K562 (cell line): Measurements from ENCODE around the gene ZNF672. TPM values are rescaled to one million over a fixed set of nuclear protein-coding genes. Genes with fewer than 3 reads are reported as not detected.

Source experiments
- CBFB ChIP-seq: sonication (generic); formaldehyde crosslinking; IDR thresholded peaks from 2 replicates; pipeline ENCODE4 v1.4.0; 2020; ENCODE audit warnings: mild to moderate bottlenecking, missing genetic modification reagents
- GABPB1 ChIP-seq: sonication (generic); formaldehyde crosslinking; IDR thresholded peaks from 2 replicates; pipeline ENCODE4 v1.8.0; 2022; ENCODE audit warnings: mild to moderate bottlenecking, missing genetic modification reagents
- GTF2F1 ChIP-seq: IDR thresholded peaks from 2 replicates; pipeline ENCODE4 v1.6.1; 2011; ENCODE audit warnings: low read depth, low read length, improper control_type of control experiment
- LARP7 ChIP-seq: fragments of 450-650 bp; IDR thresholded peaks from 2 replicates; pipeline ENCODE4 v1.6.1; 2016
- MEF2A ChIP-seq: IDR thresholded peaks from 2 replicates; pipeline ENCODE4 v1.6.1; 2011; ENCODE audit warnings: low read depth, mild to moderate bottlenecking, low read length, moderate library complexity; ENCODE audit not compliant: control insufficient read depth
- PRPF4 ChIP-seq: fragments of 200-400 bp; formaldehyde crosslinking; IDR thresholded peaks from one replicate; pipeline ENCODE4 v1.6.1; 2017; ENCODE audit warnings: low read length, low read depth, mild to moderate bottlenecking; ENCODE audit not compliant: insufficient read depth, poor library complexity, severe bottlenecking
- RB1 ChIP-seq: fragments of 450-650 bp; IDR thresholded peaks from 2 replicates; pipeline ENCODE4 v1.6.1; 2017; ENCODE audit warnings: low read depth, mild to moderate bottlenecking
- RBM14 ChIP-seq: fragments of 200-400 bp; formaldehyde crosslinking; IDR thresholded peaks from 2 replicates; pipeline ENCODE4 v1.6.1; 2018; ENCODE audit warnings: low read depth, mild to moderate bottlenecking, low read length, moderate library complexity, borderline replicate concordance; ENCODE audit not compliant: insufficient read depth
- SIN3B ChIP-seq: fragments of 450-650 bp; IDR thresholded peaks from 2 replicates; pipeline ENCODE4 v1.6.1; 2017; ENCODE audit warnings: low read depth, mild to moderate bottlenecking, moderate library complexity
- ZNF76 ChIP-seq: fragments of 250-450 bp; sonication (Bioruptor Pico); IDR thresholded peaks from 2 replicates; pipeline ENCODE4 v1.4.0; 2020; ENCODE audit warnings: mild to moderate bottlenecking, moderate library complexity, borderline replicate concordance
- polyA plus RNA-seq, 8 experiments: library from polyadenylated mRNA; depleted of rRNA in 4 of 8; stranded (reverse) in 5 of 8; unstranded in 3 of 8; fragments of >200 nt; fragmentation: Nextera tagmentation in 2 of 8; fragmentation: Illumina TruSeq in 1 of 8; extraction: Ambion mirVana in 2 of 8; extraction: Trizol in 1 of 8; gene quantifications; 2 replicates each; pipeline versions ENCODE4 v1.2.1 to v1.2.3, GENCODE V29; 2011 to 2014; ENCODE audit warnings: inconsistent platforms in 1 of 8, missing spikeins in 1 of 8
- total RNA-seq, 7 experiments: library from RNA; depleted of rRNA in 6 of 7; stranded (reverse); fragments of >200 nt in 6 of 7; fragmentation: Illumina TruSeq in 2 of 7; extraction: Trizol in 2 of 7; gene quantifications; 2 replicates each; pipeline versions ENCODE4 v1.2.1 to v1.2.3, GENCODE V29; 2011 to 2021; ENCODE audit warnings: low replicate concordance in 1 of 7
- TF ChIP-seq, protein P1 (sequence below), 2 experiments: IDR thresholded peaks; 2 replicates each; pipeline ENCODE4 v1.6.1; 2012; ENCODE audit warnings: improper control_type of control experiment in 2 of 2, low read depth in 2 of 2, low read length in 2 of 2, borderline replicate concordance in 1 of 2
- TF ChIP-seq, protein P2 (sequence below): IDR thresholded peaks from 3 replicates; pipeline ENCODE4 v1.6.1; 2011; ENCODE audit warnings: borderline replicate concordance, mild to moderate bottlenecking; ENCODE audit not compliant: insufficient read length, insufficient read depth
- TF ChIP-seq, protein P3 (sequence below): sonication (generic); formaldehyde crosslinking; IDR thresholded peaks from 2 replicates; pipeline ENCODE4 v1.8.0; 2022; ENCODE audit warnings: mild to moderate bottlenecking, missing genetic modification reagents
- TF ChIP-seq, protein P4 (sequence below): sonication (generic); IDR thresholded peaks from 2 replicates; pipeline ENCODE4 v1.6.1; 2016
- TF ChIP-seq, protein P5 (sequence below): fragments of 450-650 bp; conservative IDR thresholded peaks from 2 replicates; pipeline ENCODE4 v1.6.1; 2016; ENCODE audit warnings: missing genetic modification characterization, low read depth, mild to moderate bottlenecking, missing compliant biosample characterization, moderate library complexity

The ZNF672 gene
- total and polyA plus RNA-seq, 9 of the 15 experiments (the other 6 are each of a cell fraction or from before 2014, with no cell fraction given) = 1.9 to 57.9 (median 24.1) TPM

DNA sequence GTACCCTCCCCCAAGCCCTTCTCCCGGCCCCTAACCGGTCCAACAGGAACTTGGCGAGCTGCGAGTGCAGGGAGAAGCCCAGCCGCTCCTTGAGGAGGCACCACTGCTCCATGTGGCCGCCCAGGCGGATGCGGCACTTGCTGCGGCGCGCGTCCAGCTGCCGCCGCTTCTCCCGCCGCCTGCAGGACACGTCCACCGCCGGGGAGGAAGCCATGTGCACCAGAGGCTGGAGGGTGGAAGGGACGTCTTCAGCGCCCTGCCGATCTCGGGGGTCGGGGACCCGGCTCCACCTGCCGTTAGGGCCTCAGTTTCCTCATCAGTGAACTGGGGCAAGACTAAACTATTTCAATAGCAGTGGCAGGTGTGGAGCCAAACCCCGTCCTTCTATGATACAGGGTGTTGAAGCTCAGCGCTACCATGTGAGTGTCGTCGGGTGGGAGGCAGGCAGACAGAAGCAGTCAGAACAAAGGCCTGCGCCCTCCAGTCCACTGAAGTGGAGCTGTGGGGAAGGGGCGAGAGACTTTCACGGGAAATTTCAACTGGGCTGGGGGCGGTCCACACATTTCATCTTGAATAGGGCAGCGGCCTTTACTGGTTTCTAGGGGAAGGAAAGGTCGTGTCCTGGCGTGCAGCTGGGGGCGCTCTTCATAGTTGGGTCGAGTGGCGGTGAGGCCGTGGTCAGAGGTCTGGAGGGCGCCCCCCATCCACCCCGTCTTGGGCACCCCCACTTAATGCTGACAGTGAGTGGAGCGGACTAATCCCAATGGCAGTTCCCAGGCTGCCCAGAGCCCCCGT, 20.3 kb downstream of the ZNF672 start (continued):
- TF ChIP-seq, protein P1, sequence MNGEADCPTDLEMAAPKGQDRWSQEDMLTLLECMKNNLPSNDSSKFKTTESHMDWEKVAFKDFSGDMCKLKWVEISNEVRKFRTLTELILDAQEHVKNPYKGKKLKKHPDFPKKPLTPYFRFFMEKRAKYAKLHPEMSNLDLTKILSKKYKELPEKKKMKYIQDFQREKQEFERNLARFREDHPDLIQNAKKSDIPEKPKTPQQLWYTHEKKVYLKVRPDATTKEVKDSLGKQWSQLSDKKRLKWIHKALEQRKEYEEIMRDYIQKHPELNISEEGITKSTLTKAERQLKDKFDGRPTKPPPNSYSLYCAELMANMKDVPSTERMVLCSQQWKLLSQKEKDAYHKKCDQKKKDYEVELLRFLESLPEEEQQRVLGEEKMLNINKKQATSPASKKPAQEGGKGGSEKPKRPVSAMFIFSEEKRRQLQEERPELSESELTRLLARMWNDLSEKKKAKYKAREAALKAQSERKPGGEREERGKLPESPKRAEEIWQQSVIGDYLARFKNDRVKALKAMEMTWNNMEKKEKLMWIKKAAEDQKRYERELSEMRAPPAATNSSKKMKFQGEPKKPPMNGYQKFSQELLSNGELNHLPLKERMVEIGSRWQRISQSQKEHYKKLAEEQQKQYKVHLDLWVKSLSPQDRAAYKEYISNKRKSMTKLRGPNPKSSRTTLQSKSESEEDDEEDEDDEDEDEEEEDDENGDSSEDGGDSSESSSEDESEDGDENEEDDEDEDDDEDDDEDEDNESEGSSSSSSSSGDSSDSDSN (IDR thresholded peaks at IDR 0.05; ENCODE audit: borderline replicate concordance in 1 of 2, low read depth in 2 of 2, low read length in 2 of 2) = peak; percentile 83 to 89; a peak in 3 of 4 replicates
- TF ChIP-seq, protein P2, sequence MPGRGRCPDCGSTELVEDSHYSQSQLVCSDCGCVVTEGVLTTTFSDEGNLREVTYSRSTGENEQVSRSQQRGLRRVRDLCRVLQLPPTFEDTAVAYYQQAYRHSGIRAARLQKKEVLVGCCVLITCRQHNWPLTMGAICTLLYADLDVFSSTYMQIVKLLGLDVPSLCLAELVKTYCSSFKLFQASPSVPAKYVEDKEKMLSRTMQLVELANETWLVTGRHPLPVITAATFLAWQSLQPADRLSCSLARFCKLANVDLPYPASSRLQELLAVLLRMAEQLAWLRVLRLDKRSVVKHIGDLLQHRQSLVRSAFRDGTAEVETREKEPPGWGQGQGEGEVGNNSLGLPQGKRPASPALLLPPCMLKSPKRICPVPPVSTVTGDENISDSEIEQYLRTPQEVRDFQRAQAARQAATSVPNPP = no peak
- TF ChIP-seq PRPF4 (no peak), CBFB (CRISPR knock-in tag) (0 out of 2 replicates have a peak, but pooled peaks have one; percentile 26), GTF2F1 (0 out of 2 replicates have a peak, but pooled peaks have one; percentile 9), GABPB1 (CRISPR knock-in tag) (peak; percentile 69), ZNF76 (no peak), RB1 (peak; percentile 68; the same call in 1 of the 2 replicates), RBM14 (no peak), LARP7 (no peak), SIN3B (no peak), MEF2A (no peak)
- TF ChIP-seq, protein P3, sequence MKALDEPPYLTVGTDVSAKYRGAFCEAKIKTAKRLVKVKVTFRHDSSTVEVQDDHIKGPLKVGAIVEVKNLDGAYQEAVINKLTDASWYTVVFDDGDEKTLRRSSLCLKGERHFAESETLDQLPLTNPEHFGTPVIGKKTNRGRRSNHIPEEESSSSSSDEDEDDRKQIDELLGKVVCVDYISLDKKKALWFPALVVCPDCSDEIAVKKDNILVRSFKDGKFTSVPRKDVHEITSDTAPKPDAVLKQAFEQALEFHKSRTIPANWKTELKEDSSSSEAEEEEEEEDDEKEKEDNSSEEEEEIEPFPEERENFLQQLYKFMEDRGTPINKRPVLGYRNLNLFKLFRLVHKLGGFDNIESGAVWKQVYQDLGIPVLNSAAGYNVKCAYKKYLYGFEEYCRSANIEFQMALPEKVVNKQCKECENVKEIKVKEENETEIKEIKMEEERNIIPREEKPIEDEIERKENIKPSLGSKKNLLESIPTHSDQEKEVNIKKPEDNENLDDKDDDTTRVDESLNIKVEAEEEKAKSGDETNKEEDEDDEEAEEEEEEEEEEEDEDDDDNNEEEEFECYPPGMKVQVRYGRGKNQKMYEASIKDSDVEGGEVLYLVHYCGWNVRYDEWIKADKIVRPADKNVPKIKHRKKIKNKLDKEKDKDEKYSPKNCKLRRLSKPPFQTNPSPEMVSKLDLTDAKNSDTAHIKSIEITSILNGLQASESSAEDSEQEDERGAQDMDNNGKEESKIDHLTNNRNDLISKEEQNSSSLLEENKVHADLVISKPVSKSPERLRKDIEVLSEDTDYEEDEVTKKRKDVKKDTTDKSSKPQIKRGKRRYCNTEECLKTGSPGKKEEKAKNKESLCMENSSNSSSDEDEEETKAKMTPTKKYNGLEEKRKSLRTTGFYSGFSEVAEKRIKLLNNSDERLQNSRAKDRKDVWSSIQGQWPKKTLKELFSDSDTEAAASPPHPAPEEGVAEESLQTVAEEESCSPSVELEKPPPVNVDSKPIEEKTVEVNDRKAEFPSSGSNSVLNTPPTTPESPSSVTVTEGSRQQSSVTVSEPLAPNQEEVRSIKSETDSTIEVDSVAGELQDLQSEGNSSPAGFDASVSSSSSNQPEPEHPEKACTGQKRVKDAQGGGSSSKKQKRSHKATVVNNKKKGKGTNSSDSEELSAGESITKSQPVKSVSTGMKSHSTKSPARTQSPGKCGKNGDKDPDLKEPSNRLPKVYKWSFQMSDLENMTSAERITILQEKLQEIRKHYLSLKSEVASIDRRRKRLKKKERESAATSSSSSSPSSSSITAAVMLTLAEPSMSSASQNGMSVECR = peak; percentile 84
- TF ChIP-seq, protein P4, sequence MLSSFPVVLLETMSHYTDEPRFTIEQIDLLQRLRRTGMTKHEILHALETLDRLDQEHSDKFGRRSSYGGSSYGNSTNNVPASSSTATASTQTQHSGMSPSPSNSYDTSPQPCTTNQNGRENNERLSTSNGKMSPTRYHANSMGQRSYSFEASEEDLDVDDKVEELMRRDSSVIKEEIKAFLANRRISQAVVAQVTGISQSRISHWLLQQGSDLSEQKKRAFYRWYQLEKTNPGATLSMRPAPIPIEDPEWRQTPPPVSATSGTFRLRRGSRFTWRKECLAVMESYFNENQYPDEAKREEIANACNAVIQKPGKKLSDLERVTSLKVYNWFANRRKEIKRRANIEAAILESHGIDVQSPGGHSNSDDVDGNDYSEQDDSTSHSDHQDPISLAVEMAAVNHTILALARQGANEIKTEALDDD = 0 out of 2 replicates have a peak, but pooled peaks have one; percentile 13
- TF ChIP-seq, protein P5, sequence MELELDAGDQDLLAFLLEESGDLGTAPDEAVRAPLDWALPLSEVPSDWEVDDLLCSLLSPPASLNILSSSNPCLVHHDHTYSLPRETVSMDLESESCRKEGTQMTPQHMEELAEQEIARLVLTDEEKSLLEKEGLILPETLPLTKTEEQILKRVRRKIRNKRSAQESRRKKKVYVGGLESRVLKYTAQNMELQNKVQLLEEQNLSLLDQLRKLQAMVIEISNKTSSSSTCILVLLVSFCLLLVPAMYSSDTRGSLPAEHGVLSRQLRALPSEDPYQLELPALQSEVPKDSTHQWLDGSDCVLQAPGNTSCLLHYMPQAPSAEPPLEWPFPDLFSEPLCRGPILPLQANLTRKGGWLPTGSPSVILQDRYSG = peak; percentile 70; the same call in 1 of the 2 replicates
